GM03348 (cell line): ENCODE data around the gene AS3MT.
"Not testable (repeated sequence)": the region's sequence is repeated elsewhere in the genome, so short reads cannot be mapped to it uniquely, and the experiment has no call there.

Experiments used
- DNase-seq: peaks from one replicate; pipeline ENCODE4 v3.0.0; 2012; ENCODE audit warnings: low spot score

Gene AS3MT, protein sequence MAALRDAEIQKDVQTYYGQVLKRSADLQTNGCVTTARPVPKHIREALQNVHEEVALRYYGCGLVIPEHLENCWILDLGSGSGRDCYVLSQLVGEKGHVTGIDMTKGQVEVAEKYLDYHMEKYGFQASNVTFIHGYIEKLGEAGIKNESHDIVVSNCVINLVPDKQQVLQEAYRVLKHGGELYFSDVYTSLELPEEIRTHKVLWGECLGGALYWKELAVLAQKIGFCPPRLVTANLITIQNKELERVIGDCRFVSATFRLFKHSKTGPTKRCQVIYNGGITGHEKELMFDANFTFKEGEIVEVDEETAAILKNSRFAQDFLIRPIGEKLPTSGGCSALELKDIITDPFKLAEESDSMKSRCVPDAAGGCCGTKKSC

DNA sequence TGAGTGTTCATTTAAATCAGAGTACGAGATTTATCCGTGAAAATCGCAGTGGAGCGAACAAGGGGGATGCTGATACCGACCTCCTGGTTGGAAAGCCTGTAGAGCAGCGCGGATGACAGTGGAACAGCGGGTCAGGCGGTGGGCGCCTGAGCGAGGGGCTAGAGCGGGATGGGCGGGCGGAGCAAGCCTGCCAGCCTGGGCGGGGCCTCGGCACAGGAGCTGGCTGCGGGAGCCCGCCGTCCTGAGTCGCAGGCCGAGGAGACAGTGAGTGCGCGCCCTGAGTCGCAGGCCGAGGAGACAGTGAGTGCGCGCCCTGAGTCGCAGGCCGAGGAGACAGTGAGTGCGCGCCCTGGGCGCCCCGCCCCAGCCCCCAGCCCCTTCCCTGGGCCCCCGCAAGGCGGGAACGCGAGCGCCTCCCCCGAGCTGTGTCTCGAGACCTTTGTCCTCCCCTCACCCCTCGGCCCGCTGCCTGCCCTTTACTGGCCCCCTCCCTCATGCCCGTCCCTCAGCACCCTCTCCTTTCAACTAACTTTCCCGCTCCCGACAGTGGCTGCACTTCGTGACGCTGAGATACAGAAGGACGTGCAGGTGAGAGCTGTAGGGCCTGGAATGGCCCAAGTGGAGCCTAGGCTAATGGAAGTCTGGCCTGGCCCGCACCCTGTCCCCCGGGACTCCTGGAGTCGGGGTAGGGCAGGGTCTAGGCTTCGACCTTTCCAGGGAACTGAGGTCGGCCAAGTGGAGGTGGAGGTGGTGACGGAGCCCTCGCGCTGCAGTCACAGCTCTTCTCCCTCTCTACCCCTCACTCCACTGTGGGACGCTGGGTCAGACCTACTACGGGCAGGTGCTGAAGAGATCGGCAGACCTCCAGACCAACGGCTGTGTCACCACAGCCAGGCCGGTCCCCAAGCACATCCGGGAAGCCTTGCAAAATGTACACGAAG lies at the start of gene AS3MT:
Gene AS3MT, plus strand, starts transcription at position 213 of the 941 bp plus-strand sequence. Its CDS starts 123 bp downstream, at position 336.
- peak; percentile 71 for DNase-seq

DNA sequence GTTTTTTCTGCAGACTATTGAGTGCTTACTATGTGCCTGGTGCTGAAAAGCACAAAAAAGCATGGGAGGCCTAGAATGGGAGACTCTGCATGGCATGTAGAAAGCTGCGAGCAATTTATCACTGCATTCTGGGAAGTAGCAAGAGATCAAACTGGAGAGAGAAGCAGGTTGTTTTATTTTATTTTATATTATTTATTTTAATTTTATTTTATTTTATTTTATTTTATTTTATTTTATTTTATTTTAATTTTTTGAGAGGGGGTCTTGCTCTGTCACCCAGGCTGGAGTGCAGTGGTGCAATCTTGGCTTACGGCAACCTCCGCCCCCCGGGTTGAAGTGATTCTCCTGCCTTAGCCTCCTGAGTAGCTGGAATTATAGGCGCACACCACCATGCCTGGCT lies 49.3 kb upstream of the AS3MT start:
- DNase-seq, result not testable (repeated sequence)

DNA sequence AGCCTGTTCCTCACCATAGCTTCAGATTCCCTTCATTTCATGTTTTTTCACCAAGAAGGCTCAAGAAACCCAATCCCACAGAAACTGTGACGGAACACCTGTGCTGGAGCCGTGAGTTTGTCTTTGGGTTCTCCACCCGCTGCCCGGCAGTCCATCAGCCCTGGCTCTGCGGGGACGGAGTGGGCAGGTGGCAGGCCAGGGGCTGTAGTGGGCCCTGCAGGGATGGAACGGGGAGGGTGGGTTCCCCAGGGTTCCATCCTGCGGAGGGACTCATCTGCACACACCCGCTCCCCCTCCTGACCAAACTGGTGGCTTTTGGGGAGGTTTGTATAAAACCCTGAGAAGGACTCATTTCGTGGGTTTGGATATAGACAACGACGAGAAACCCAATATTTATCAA lies 47.0 kb upstream of the AS3MT start:
- DNase-seq, result no peak

DNA sequence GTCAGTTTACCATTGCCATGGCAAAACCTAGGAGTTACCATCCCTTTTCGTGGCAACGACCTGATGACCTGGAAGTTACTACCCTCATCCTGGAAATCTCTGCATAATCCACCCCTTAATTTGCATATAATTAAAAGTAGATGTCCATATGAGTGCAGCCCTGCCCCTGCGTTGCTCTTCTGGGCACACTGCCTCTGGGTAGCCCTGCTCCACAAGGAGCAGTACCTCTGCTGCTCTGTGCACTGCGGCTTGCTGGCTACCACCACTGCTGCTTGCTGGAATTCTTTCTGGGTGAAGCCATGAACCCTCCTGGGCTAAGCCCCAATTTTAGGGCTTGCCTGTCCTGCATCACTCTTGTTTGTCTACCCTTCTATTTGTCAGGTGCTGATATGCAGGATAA lies 44.6 kb upstream of the AS3MT start:
- no peak for DNase-seq

DNA sequence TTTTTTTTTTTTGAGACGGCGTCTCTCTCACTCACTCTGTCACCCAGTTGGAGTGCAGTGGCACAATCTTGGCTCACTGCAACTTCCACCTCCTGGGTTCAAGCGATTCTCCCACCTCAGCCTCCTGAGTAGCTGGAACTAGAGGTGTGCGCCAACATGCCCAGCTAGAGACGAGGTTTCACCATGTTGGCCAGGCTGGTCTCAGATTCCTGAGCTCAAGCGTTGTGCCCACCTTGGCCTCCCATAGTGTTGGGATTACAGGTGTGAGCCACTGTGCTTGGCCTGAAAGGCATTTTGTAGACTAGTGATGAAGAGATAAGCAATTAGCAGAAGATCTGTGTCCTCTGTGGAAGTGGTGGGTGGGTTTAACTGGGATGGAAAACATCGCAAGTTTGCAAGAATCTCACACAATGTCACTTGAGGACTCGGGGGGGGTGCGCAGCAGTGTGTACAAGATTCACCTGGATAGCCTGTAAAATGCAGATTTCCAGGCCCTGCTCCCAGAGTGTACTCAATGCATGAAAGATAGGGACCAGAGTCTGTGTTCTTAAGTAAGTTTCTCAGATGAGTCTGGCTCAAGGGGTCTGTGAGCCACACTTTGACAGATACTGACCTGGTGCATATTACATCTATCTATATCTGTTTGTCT lies 43.0 kb upstream of the AS3MT start:
- no peak for DNase-seq

DNA sequence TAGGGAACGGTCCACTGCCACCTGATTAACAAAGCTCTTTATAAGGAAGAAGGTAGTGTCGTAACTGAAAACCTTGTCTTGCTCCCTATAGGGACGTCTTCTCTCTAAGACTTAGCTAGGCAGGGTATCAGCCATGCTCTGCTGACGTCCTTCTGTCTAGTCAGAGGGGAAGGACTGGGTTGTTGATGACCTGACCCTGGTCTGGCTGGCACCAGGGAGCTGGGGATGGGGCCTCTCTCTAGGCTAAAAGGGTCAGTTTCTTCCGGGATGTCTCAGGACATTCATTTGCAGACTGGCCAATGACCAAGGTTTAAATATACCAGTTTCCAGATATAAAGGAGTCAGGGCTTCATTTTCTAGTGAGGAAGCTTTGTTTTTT lies 41.7 kb upstream of the AS3MT start:
- no peak for DNase-seq

DNA sequence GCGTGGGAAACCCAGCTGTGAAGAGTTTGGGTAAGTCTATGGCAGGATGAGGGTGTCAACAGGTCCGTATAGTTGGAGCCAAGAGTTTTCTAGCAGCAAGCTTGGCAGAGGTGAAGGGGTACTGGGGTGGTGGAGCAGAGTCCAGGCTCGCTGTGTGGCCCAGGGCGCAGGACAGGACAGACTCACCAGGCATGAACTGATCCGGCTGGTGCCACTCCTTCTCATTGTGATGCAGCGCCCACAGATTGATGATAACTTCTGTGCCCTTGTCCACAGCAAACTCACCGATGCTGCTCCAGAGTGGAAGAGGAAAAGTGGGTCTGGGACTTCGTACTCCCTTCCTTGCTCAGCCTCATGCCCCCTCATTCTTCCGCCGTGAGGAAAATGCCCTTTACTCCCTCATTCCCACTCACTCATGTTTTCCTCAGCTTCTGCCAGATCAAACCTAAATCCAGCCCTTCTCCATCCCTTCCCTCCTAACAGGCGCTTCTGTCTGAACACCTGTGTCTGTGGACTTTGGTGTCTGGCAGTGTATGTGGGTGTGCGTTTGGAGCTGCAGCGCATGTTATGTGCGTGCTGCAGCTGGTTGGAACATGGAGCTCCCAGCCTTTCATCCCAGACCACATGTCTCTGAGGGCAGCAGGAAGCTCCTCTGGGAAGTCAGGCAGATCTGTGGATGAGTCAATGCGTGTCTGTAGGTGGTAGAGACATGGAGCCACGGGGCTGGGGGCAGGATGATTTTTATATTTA lies 37.8 kb upstream of the AS3MT start:
- peak; percentile 70 for DNase-seq

DNA sequence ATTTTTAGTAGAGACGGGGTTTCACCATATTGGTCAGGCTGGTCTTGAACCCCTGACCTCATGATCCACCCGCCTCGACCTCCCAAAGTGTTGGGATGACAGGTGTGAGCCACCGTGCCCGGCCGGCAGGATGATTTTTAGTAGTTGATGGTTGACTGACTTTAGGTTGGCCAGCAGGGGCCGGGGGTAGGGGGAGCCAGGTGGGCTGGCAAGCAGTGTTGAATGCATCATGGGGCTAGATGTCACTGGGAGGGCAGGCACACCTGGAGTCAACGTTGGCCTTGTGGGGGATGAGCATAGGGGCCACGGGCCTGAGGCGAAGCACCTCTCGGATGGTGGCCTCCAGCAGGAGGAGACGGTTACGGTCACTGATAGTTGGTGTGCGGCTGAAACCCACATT lies 37.0 kb upstream of the AS3MT start:
- no peak for DNase-seq

DNA sequence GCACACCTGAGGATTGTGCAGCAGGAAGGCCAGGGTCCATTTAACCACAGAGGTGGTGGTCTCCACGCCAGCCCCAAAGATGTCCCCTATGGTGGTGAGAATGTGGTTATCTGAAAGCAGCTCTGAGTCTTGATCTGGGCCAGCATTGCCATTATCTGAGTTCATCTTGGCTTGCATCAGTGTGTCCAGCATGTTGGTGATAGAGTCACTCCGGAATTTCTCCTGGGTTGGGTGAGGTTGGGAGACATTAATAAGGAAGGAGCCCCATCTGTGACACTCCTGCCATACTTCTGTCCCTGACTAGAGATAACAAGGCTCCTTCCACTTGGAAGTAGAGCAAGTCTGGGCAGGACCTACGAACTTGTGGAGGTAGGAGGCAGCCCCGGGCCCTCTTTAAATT lies 36.3 kb upstream of the AS3MT start:
- DNase-seq, result peak; percentile 54

DNA sequence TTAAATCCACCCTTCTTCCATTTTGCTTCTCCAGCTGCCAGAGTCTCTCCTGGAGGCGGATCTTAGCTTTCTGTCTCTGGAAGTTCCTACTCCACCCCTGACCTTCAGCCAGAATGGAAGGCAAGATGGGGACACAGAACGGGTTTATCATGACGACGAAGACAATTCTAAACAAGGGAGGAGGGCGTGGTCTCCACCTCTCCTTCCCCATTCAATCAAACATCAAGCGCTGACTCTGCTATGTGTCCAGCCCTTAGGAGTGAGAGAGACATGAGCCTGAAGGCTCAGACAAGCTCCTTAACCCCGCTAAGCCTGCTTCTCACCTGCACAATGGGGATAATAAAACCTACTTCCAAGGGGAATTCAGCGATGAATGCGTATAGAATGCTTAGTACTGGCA lies 35.1 kb upstream of the AS3MT start:
- DNase-seq, result no peak

DNA sequence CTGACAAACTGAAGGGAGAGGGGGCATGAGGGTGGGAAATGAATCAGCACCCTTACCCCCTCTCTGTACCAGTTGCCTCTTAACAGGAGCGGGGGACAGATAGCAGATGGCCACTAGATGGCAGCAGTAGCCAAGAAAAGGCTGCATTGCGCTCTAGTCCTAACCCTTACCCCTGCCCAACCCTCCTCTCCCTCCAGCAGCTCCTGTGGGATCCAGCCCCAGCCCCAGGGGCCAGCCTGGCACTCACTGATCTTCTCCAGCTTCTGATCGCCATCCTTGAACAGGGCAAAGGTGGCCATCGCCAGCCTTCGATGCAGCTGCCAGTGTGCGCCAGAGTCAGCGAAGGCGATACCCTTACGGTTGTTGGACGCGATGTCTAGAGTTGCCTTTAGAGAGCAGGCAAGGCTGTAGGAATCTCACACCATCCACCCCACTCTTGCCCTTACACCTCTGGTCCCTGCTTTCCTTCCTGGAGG lies 34.2 kb upstream of the AS3MT start:
- DNase-seq, result peak; percentile 88

DNA sequence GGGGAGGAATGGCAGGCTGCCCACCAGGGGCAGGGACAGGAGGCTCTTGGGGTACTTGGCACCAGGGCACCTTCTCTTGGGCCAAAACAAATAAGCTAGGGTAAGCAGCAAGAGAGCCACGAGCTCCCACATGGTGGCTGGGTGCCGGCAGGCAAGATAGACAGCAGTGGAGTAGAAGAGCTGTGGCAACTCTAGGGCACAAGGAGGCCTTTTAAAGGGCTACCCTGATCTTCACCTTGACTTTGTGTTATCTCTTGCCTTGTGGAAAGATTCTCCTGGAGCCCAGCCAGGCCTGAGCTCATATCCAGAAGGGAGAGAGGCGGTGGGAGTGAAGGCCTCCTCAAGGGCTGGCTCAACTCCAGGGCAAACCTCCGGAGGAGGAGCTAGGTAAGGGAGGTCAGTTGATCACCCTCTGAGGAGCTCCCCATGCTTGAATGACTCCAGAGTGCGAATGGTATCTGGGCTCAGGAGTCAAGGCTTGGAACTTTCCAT lies 32.0 kb upstream of the AS3MT start, which contains the start of gene CYP17A1:
Gene CYP17A1, minus strand, starts transcription at position 184 of the 492 bp plus-strand sequence. Its CDS starts 52 bp downstream, at position 132.
- no peak for DNase-seq

DNA sequence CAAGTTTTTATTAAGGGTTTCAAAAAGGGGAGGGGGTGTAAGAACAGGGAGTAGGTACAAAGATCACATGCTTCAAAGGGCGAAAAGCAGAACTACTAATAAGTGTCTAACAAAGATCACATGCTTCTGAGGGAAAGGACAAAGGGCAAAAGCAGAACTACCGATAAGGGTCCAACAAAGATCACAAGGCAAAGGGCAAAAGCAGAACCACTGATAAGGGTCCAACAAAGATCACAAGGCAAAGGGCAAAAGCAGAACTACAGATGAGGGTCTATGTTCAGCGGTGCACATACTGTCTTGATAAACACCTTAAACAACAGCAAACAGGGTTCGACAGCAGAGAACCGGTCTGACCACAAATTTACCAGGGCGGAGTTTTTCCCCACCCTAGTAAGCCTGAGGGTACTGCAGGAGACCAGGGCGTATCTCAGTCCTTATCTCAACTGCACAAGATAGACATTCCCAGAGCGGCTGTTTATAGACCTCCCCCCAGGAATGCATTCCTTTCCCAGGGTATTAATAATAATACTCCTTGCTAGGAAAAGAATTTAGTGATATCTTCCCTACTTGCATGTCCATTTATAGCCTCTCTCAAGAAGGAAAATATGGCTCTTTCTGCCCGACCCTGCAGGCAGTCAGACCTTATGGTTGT lies 30.9 kb upstream of the AS3MT start:
- DNase-seq, result not testable (repeated sequence)

DNA sequence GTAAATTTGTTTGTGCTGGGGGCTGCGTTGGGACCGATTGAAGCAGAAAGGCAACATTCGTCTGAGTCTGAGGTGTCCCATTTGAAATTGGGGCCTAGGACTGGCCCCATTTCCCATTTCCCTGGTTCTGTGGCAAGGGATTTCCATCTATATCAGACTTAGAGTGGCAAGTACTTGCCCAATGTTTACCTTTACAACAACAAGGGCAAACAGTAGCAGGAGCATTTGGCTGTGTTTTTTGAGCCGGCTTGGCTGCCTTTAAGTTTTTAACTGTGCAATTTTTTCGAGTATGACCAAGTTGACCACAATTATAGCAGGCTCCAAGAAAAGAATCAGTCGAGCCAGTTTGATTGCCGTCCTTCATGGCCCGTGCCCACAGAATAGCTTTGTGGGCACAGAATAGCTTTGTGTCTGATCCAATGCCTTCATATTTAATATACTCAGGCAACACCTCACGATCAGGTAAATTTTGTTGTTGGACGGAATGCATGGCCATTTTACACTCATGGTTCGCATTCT lies 27.4 kb upstream of the AS3MT start:
- no peak for DNase-seq

DNA sequence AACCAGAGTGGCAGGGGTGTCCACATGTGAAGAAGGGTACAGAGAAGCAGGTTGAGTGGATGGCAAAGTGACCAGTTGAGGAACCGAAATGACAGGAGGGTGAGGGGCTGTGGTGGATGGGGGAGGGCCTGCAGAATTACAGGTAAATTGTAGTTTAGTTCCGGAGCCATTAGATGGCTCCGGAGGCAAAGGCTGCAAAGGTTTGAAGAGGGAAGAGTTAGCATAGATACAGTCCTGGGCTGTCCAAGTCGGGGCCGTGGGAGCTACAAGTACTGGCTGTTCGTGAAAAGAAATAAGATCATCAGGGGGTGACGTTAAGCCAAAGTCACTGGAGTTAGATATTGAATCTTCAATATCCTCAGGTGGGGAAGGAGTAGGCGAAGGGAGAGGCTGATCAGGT lies 26.1 kb upstream of the AS3MT start:
- not testable (repeated sequence) for DNase-seq

DNA sequence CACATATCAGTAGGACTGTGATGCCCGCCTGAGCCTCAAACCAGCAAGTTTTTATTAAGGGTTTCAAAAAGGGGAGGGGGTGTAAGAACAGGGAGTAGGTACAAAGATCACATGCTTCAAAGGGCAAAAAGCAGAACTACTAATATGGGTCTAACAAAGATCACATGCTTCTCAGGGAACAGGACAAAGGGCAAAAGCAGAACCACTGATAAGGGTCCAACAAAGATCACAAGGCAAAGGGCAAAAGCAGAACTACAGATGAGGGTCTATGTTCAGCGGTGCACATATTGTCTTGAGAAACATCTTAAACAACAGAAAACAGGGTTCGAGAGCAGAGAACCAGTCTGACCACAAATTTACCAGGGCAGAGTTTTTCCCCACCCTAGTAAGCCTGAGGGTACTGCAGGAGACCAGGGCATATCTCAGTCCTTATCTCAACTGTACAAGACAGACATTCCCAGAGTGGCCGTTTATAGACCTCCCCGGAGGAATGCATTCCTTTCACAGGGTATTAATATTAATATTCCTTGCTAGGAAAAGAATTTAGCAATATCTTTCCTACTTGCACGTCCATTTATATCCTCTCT lies 25.0 kb upstream of the AS3MT start:
- not testable (repeated sequence) for DNase-seq

DNA sequence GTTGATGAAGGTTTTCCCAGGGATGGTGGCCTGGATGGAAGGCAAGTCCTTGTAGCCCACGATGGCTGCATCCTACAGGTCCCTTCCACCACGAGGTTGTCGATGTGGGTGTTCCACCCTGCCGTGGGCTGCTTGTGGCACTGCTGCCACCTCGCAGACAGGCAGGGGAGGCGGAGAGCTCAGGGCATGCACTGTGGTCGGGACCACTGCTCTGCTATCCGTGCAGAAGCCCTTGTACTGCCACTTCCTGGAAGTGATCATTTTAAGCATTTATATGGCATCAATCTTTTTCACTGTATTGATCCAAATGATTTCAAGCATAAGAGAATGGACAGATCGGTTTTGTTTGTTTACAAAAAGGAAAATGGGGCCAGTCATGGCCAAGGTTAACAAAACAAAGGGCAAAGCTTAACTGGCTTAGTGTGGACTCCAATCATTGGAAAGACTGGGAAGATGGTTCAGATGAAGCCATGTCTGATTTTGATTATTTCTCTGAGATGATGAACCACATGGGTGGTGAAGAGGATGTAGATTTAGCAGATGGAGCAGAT lies 23.8 kb upstream of the AS3MT start:
- DNase-seq, result no peak

DNA sequence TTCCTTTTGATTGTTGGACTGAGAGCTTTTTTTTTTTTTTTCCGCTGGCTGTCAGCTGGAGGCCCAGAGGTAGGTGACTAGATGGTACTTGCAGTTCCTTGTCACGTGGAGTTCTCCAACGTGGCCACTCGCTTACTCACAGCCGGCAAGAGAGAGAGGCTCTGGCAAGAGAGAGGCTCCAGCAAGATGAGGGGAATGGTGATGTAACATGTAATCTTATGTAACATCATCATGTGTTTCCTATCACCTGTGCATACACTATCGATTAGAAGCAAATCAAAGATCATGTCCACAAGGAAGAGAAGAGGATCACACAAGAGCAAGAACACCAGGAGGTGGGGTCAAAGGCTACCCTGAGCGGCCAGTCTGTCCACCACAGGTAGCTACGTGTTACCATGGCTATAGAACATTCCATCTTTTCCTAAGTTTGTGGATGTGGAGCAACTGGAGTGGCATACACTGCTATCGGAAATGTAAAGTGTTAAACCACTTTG lies 19.2 kb upstream of the AS3MT start:
- no peak for DNase-seq

DNA sequence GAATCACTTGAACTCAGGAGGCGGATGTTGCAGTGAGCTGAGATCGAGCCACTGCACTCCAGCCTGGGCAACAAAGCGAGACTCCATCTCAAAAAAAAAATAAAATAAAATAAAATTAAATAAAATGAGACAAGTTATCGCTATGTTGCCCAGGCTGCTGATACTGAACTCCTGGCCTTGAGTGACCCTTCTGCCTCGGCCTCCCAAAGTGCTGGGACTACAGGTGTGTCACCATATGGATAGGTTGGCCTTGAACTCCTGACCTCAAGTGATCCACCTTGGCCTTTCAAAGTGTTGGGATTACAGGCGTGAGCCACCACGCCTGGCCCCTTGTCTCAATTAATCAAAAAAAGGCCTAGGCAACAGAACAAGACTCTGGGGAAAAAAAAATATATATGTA lies 16.0 kb upstream of the AS3MT start:
- DNase-seq, result not testable (repeated sequence)
